ENCODE results near the gene NXN. TPM values are rescaled to one million over a fixed set of nuclear protein-coding genes. Genes with fewer than 3 reads are reported as not detected.
"Not testable (repeated sequence)": the region's sequence is repeated elsewhere in the genome, so short reads cannot be mapped to it uniquely, and the experiment has no call there.

NXN gene
- total and polyA plus RNA-seq, 9 donors = 36.8 to 58.9 (median 54.1) TPM

- H3K9me3 ChIP-seq (replicated peaks; ENCODE audit: control insufficient read depth, low read depth, low read length) = no peaks in the 10 kb centered on the region
- peaks cover 2% of the 10 kb centered on the region for H3K27me3 ChIP-seq (ENCODE audit: control insufficient read depth, insufficient read depth, low read length)
- no peaks in the 10 kb centered on the region for H3K36me3 ChIP-seq (ENCODE audit: control insufficient read depth, insufficient read depth, low read length)
- DNase-seq = peak; percentile 96
- H3K4me3 ChIP-seq (ENCODE audit: low read length) = peak overlapping the region; percentile 52
- WGBS (ENCODE audit: insufficient coverage) = 9% methylated on average over 11 of the region's 43 CpGs
- H3K27ac ChIP-seq (ENCODE audit: low read length) = peak overlapping the region; percentile 93
- peaks cover 29% of the 10 kb centered on the region for H3K4me1 ChIP-seq (ENCODE audit: control insufficient read depth, insufficient read depth, low read length)
These were observed 1.1 kb upstream of the NXN start for GRCh38 chr17:980406-981291.

- peak overlapping the region; percentile 47 for H3K27ac ChIP-seq (ENCODE audit: low read length)
- no peaks in the 10 kb centered on the region for H3K9me3 ChIP-seq (replicated peaks; ENCODE audit: control insufficient read depth, low read depth, low read length)
- DNase-seq = no peak
- 0% methylated on average over 36 of the region's 42 CpGs for WGBS (ENCODE audit: insufficient coverage)
- H3K4me1 ChIP-seq (ENCODE audit: control insufficient read depth, insufficient read depth, low read length) = peaks cover 36% of the 10 kb centered on the region
- peak overlapping the region; percentile 60 for H3K4me3 ChIP-seq (ENCODE audit: low read length)
- no peaks in the 10 kb centered on the region for H3K36me3 ChIP-seq (ENCODE audit: control insufficient read depth, insufficient read depth, low read length)
- peaks cover 2% of the 10 kb centered on the region for H3K27me3 ChIP-seq (ENCODE audit: control insufficient read depth, insufficient read depth, low read length)
These were observed 401 bp downstream of the NXN start for GRCh38 chr17:979212-979538.

DNA sequence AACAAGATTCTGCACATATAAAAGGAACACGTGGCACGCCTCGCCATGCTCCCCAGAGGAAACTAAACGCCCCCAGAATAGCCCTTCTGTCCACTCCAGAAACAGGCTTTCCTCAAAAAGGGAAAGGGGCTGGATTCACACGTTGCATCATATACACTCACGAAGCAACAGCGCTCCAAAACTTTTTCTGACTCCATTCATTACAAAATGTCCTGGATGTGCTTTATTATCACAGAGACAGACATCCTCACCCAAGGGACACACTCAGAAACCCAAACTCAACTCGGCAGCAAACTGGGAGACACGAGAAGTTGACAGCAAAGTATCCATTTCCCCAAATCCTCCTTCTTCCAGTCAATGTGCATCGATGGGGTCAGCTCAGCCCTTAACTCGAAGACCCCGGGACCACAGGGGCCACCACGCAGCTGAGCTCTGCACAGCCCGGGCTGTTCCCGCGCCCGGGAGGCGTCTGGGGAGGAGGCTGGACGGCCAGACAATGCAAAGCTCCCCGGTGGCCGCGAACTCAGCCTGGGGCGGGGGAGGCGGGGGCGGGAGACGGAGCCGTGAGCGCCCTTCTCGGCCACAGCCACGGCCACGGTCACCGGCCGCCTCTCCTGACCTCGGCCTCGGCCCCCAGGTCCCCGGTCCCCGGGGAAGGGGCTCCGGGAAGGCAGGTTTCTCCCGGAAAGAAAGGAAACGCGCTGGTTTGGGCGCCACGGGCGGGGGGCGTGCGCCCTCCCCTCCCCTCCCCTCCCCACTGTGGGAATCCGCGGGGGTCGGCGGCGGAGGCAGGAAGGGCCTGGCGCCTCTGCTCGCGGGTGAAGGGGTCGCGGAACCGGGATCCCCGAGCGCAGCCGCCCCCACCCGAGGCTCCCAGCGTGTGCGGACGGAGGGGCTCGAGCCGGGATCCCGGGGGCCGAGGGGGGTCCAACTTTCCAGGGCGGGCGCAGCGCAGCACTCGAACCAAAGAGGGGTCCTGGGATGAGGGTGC lies 1.2 kb downstream of the NXN start:
- peaks cover 33% of the 10 kb centered on the region for H3K4me1 ChIP-seq (ENCODE audit: control insufficient read depth, insufficient read depth, low read length)
- H3K27ac ChIP-seq (ENCODE audit: low read length) = peak overlapping the region; percentile 79
- no peaks in the 10 kb centered on the region for H3K9me3 ChIP-seq (replicated peaks; ENCODE audit: control insufficient read depth, low read depth, low read length)
- no peaks in the 10 kb centered on the region for H3K36me3 ChIP-seq (ENCODE audit: control insufficient read depth, insufficient read depth, low read length)
- WGBS (ENCODE audit: insufficient coverage) = under 1% methylated on average over 55 of the region's 72 CpGs
- peak overlapping the region; percentile 60 for H3K4me3 ChIP-seq (ENCODE audit: low read length)
- peak; percentile 84 for DNase-seq
- peaks cover 2% of the 10 kb centered on the region for H3K27me3 ChIP-seq (ENCODE audit: control insufficient read depth, insufficient read depth, low read length)

DNA sequence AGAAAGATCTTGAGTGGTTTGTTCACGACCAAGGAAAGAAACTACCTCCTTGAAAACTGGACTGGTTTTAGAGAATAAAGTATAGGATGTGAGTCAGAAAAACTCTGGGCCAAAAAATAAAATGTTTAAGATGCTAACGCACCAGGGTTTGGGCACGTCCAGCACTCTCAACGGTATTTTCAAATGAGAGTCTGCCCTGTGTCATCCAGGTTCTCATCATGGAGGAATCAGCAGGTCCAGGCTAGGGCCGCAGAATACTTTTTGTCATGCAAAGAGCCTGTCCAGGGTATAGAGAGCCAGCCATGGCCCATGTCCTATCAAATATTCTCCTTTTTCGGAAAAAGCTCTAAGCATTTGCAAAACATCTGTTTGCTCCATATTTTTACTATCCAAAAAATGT lies 2.4 kb downstream of the NXN start:
- Histone ChIP-seq H3K27me3 (ENCODE audit: control insufficient read depth, insufficient read depth, low read length) (peaks cover 2% of the 10 kb centered on the region), H3K36me3 (ENCODE audit: control insufficient read depth, insufficient read depth, low read length) (peaks cover 2% of the 10 kb centered on the region), H3K4me3 (ENCODE audit: low read length) (no peak overlapping the region), H3K27ac (ENCODE audit: low read length) (peak overlapping the region; percentile 79), H3K4me1 (ENCODE audit: control insufficient read depth, insufficient read depth, low read length) (peaks cover 33% of the 10 kb centered on the region), H3K9me3 (replicated peaks; ENCODE audit: control insufficient read depth, low read depth, low read length) (no peaks in the 10 kb centered on the region)
- 25% methylated on average over 5 of the region's 6 CpGs for WGBS (ENCODE audit: insufficient coverage)
- DNase-seq = no peak

- no peak overlapping the region for H3K4me3 ChIP-seq (ENCODE audit: low read length)
- H3K36me3 ChIP-seq (ENCODE audit: control insufficient read depth, insufficient read depth, low read length) = peaks cover 2% of the 10 kb centered on the region
- peaks cover 2% of the 10 kb centered on the region for H3K27me3 ChIP-seq (ENCODE audit: control insufficient read depth, insufficient read depth, low read length)
- WGBS (ENCODE audit: insufficient coverage) = no CpG with 5 or more reads among the region's 6 CpGs
- no peak for DNase-seq
- H3K27ac ChIP-seq (ENCODE audit: low read length) = no peak overlapping the region
- H3K4me1 ChIP-seq (ENCODE audit: control insufficient read depth, insufficient read depth, low read length) = peaks cover 33% of the 10 kb centered on the region
- H3K9me3 ChIP-seq (replicated peaks; ENCODE audit: control insufficient read depth, low read depth, low read length) = no peaks in the 10 kb centered on the region
These were observed 3.3 kb downstream of the NXN start for GRCh38 chr17:976312-976711.

DNA sequence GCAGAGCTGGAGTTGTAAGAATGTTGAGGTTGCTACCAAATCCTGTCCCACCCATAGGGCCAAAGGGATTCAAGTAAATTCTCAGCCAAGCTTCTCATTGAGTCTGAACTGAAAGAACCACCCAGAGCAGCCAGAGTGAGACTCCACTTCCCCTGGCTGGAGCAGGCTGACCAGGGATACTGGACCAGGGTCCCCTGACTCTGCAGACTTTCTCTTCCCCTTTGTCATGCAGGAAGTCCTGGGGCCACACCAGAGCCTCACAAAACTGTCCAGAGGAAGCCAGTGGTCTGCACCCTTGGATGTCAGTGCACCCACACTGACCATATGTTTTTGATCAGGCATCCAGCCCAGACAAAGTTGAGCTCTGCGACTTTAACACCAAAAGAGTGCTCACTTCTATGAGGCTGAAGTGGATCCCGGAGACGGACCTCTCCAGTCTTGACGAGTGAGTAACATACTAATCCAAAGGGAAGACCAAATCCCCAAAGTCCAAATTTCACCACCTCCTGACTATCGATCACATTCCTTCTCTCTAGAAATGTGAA lies 4.1 kb downstream of the NXN start:
- Histone ChIP-seq H3K4me3 (ENCODE audit: low read length) (no peak overlapping the region), H3K27me3 (ENCODE audit: control insufficient read depth, insufficient read depth, low read length) (peaks cover 2% of the 10 kb centered on the region), H3K9me3 (replicated peaks; ENCODE audit: control insufficient read depth, low read depth, low read length) (no peaks in the 10 kb centered on the region), H3K27ac (ENCODE audit: low read length) (peak overlapping the region; percentile 16), H3K4me1 (ENCODE audit: control insufficient read depth, insufficient read depth, low read length) (peaks cover 29% of the 10 kb centered on the region), H3K36me3 (ENCODE audit: control insufficient read depth, insufficient read depth, low read length) (peaks cover 2% of the 10 kb centered on the region)
- WGBS (ENCODE audit: insufficient coverage) = 32% methylated on average over 4 of the region's 5 CpGs
- peak; percentile 74 for DNase-seq

DNA sequence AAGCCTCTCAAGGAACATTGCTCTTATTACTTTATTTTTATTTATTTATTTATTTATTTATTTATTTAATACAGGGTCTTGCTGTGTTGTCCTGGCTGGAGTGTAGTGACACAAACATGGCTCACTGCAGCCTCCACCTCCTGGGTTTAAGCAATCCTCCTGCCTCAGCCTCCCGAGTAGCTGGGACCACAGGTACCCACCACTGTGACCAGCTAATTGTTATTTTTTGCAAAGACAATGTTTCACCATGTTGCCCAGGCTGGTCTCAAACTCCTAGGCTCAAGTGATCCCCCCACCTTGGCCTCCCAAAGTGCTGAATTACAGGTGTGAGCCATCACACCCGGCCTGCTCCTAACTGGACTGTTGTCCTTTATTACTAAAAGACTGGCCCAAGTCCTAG lies 4.8 kb downstream of the NXN start:
- H3K27ac ChIP-seq (ENCODE audit: low read length) = peak overlapping the region; percentile 16
- H3K27me3 ChIP-seq (ENCODE audit: control insufficient read depth, insufficient read depth, low read length); H3K36me3 ChIP-seq (ENCODE audit: control insufficient read depth, insufficient read depth, low read length); DNase-seq; H3K9me3 ChIP-seq (replicated peaks; ENCODE audit: control insufficient read depth, low read depth, low read length); H3K4me3 ChIP-seq (ENCODE audit: low read length): not testable (repeated sequence)
- H3K4me1 ChIP-seq (ENCODE audit: control insufficient read depth, insufficient read depth, low read length) = peaks cover 30% of the 10 kb centered on the region
- WGBS (ENCODE audit: insufficient coverage) = 80% methylated on average over 2 of the region's 2 CpGs

DNA sequence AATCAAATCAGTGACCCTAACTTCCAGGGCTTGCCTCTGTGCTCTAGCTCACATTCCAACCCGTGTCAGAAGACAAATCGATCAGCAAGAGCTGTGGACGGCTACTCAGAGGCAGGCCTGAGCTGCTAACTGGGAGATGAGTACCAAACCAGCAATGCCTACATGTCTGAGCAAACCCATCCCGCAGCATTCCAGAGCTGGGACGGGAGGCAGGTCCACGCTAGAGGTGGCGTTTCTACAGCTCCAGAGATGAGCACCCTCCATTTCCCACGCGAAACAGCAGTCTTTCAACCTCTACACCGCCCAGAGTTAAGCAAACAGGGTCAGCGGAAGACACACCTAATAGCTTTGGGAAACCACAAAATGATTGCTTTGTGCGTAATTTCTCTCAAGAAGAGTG lies 6.5 kb downstream of the NXN start:
- no peak overlapping the region for H3K27ac ChIP-seq (ENCODE audit: low read length)
- H3K36me3 ChIP-seq (ENCODE audit: control insufficient read depth, insufficient read depth, low read length) = peaks cover 2% of the 10 kb centered on the region
- 86% methylated on average over 10 of the region's 12 CpGs for WGBS (ENCODE audit: insufficient coverage)
- DNase-seq = no peak
- no peak overlapping the region for H3K4me3 ChIP-seq (ENCODE audit: low read length)
- H3K27me3 ChIP-seq (ENCODE audit: control insufficient read depth, insufficient read depth, low read length) = no peaks in the 10 kb centered on the region
- H3K4me1 ChIP-seq (ENCODE audit: control insufficient read depth, insufficient read depth, low read length) = peaks cover 36% of the 10 kb centered on the region
- no peaks in the 10 kb centered on the region for H3K9me3 ChIP-seq (replicated peaks; ENCODE audit: control insufficient read depth, low read depth, low read length)

- not testable (repeated sequence) for DNase-seq; H3K4me3 ChIP-seq (ENCODE audit: low read length); H3K36me3 ChIP-seq (ENCODE audit: control insufficient read depth, insufficient read depth, low read length); H3K9me3 ChIP-seq (replicated peaks; ENCODE audit: control insufficient read depth, low read depth, low read length); H3K27ac ChIP-seq (ENCODE audit: low read length); H3K27me3 ChIP-seq (ENCODE audit: control insufficient read depth, insufficient read depth, low read length)
- H3K4me1 ChIP-seq (ENCODE audit: control insufficient read depth, insufficient read depth, low read length) = peaks cover 28% of the 10 kb centered on the region
- WGBS (ENCODE audit: insufficient coverage) = 93% methylated on average over 7 of the region's 14 CpGs
These were observed 7.7 kb downstream of the NXN start for GRCh38 chr17:971861-972260.

DNA sequence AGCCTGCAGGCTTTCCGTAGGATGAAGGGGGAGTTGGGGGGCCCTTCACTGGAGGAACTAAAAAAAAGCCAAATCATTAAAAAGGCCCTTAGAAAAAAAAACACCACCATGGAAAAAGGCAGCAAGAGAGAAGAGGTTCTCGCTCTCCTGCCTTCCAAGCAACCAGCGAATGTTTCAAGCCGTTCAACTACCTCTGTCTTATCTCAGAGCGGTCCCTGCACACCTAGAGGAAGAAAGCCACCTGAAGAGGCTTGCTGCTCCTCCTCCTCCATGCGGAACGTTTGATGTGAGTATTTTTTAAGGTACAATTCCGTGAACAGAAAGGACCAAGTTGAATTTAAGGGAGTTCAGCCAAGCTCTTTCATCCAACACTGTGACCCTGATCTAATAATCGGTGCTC lies 9.2 kb downstream of the NXN start:
- Histone ChIP-seq H3K27me3 (ENCODE audit: control insufficient read depth, insufficient read depth, low read length) (no peaks in the 10 kb centered on the region), H3K9me3 (replicated peaks; ENCODE audit: control insufficient read depth, low read depth, low read length) (no peaks in the 10 kb centered on the region), H3K4me1 (ENCODE audit: control insufficient read depth, insufficient read depth, low read length) (peaks cover 24% of the 10 kb centered on the region), H3K27ac (ENCODE audit: low read length) (peak overlapping the region; percentile 87), H3K36me3 (ENCODE audit: control insufficient read depth, insufficient read depth, low read length) (peaks cover 2% of the 10 kb centered on the region), H3K4me3 (ENCODE audit: low read length) (no peak overlapping the region)
- no peak for DNase-seq
- WGBS (ENCODE audit: insufficient coverage) = no CpG with 5 or more reads among the region's 9 CpGs

Data from muscle of leg (tissue), 11 donors.